ENCODE data around the gene TMEM158. TPM values are rescaled to one million over a fixed set of nuclear protein-coding genes. Genes with fewer than 3 reads are reported as not detected.

TMEM158 gene
- total RNA-seq, 1 experiment from 2014 or later = 7.3 TPM

DNA sequence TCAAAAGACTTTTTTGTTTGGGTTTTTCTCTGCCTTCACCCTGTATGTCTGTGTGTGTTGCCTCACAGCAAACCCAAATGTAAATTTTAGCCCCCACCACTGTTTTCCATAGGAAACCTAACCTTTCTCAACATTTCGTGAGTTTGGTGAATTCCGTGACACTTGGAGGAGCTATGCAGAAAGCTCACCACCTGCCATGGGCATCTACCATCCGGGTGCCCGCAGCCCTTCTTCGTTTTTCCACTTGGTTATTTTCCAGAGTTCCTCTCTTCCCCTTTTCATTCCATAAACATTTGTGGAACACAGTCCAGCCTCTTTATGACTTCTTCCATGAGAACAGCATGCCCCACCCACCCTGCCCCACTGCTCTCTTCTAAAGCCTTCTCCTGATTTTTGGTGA is 31.3 kb downstream of the TMEM158 start:
- DNase-seq (ENCODE audit: low read depth, low spot score) (no peak), ATAC-seq (no peak)
- H3K36me3 ChIP-seq (ENCODE audit: control insufficient read depth, insufficient read depth, low read length) = no peaks in the 10 kb centered on the region
- H3K4me3 ChIP-seq (ENCODE audit: low read depth in 2 of 2, low read length in 2 of 2) = no peak overlapping the region
- H3K4me1 ChIP-seq (ENCODE audit: control insufficient read depth, insufficient read depth, low read length) = no peaks in the 10 kb centered on the region
- H3K27me3 ChIP-seq (ENCODE audit: control insufficient read depth, insufficient read depth, low read length) = no peaks in the 10 kb centered on the region
- no peaks in the 10 kb centered on the region for H3K9me3 ChIP-seq (ENCODE audit: control insufficient read depth, insufficient read depth, low read depth, low read length)
- ChIA-PET CTCF (no interaction called here), POLR2A (no interaction called here)
- H3K27ac ChIP-seq (ENCODE audit: low read length) = no peak overlapping the region
- TF ChIP-seq, protein P1, sequence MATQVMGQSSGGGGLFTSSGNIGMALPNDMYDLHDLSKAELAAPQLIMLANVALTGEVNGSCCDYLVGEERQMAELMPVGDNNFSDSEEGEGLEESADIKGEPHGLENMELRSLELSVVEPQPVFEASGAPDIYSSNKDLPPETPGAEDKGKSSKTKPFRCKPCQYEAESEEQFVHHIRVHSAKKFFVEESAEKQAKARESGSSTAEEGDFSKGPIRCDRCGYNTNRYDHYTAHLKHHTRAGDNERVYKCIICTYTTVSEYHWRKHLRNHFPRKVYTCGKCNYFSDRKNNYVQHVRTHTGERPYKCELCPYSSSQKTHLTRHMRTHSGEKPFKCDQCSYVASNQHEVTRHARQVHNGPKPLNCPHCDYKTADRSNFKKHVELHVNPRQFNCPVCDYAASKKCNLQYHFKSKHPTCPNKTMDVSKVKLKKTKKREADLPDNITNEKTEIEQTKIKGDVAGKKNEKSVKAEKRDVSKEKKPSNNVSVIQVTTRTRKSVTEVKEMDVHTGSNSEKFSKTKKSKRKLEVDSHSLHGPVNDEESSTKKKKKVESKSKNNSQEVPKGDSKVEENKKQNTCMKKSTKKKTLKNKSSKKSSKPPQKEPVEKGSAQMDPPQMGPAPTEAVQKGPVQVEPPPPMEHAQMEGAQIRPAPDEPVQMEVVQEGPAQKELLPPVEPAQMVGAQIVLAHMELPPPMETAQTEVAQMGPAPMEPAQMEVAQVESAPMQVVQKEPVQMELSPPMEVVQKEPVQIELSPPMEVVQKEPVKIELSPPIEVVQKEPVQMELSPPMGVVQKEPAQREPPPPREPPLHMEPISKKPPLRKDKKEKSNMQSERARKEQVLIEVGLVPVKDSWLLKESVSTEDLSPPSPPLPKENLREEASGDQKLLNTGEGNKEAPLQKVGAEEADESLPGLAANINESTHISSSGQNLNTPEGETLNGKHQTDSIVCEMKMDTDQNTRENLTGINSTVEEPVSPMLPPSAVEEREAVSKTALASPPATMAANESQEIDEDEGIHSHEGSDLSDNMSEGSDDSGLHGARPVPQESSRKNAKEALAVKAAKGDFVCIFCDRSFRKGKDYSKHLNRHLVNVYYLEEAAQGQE (IDR thresholded peaks at IDR 0.05; ENCODE audit: insufficient read depth in 1 of 2, low read depth in 2 of 2, low read length in 1 of 2) = no peak
- TF ChIP-seq TCF7L2 (IDR thresholded peaks at IDR 0.05; ENCODE audit: low read depth, low read length) (no peak), POLR2AphosphoS5 (IDR thresholded peaks at IDR 0.05; ENCODE audit: low read depth, low read length) (no peak), SIN3A (IDR thresholded peaks at IDR 0.05; ENCODE audit: borderline replicate concordance, insufficient read depth, low read depth, low read length) (no peak)
- TF ChIP-seq, protein P2, sequence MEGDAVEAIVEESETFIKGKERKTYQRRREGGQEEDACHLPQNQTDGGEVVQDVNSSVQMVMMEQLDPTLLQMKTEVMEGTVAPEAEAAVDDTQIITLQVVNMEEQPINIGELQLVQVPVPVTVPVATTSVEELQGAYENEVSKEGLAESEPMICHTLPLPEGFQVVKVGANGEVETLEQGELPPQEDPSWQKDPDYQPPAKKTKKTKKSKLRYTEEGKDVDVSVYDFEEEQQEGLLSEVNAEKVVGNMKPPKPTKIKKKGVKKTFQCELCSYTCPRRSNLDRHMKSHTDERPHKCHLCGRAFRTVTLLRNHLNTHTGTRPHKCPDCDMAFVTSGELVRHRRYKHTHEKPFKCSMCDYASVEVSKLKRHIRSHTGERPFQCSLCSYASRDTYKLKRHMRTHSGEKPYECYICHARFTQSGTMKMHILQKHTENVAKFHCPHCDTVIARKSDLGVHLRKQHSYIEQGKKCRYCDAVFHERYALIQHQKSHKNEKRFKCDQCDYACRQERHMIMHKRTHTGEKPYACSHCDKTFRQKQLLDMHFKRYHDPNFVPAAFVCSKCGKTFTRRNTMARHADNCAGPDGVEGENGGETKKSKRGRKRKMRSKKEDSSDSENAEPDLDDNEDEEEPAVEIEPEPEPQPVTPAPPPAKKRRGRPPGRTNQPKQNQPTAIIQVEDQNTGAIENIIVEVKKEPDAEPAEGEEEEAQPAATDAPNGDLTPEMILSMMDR (IDR thresholded peaks at IDR 0.05) = no peak
- intact Hi-C loops (cut with micrococcal nuclease; ENCODE audit: unreplicated experiment) = no loop called here
- in situ Hi-C loops (cut with HindIII; ENCODE audit: low pct_unique_long_range_greater_than_20kb, low sequenced_read_pairs) = no loop called here
- no TSS peak for BruUV-seq (replicated peaks)

DNA sequence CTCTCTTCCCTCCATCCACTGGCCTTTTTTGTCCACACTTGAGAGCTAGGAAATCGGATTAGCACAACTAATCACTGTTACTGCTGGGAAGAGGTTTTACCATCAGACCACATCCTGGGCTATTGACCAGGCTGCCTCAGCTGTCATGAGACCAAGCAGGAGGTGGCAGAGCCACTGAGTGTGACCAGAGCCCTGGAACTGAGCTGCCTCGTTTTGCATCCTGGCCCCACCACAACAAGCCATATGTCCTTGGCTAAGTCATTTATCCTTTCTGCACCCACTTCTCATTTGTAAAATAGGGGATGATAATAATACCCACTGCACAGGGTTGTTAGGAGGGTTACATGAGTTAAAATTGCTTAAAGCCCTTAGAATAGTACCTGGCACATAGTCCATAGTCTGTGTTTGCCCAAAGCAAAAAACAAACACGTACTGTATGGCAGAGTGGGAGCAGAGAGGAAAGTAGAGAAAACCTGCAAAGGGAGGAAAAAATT is 34.1 kb downstream of the TMEM158 start:
- BruUV-seq (replicated peaks) = no TSS peak
- TF ChIP-seq SIN3A (IDR thresholded peaks at IDR 0.05; ENCODE audit: borderline replicate concordance, insufficient read depth, low read depth, low read length) (no peak), POLR2AphosphoS5 (IDR thresholded peaks at IDR 0.05; ENCODE audit: low read depth, low read length) (no peak), TCF7L2 (IDR thresholded peaks at IDR 0.05; ENCODE audit: low read depth, low read length) (no peak)
- TF ChIP-seq, protein P1 (IDR thresholded peaks at IDR 0.05; ENCODE audit: insufficient read depth in 1 of 2, low read depth in 2 of 2, low read length in 1 of 2) = no peak
- TF ChIP-seq, protein P2 (IDR thresholded peaks at IDR 0.05) = no peak
- in situ Hi-C loops (cut with HindIII; ENCODE audit: low pct_unique_long_range_greater_than_20kb, low sequenced_read_pairs) = no loop called here
- Histone ChIP-seq H3K27me3 (ENCODE audit: control insufficient read depth, insufficient read depth, low read length) (no peaks in the 10 kb centered on the region), H3K4me3 (ENCODE audit: low read depth in 2 of 2, low read length in 2 of 2) (no peak overlapping the region), H3K9me3 (ENCODE audit: control insufficient read depth, insufficient read depth, low read depth, low read length) (no peaks in the 10 kb centered on the region), H3K4me1 (ENCODE audit: control insufficient read depth, insufficient read depth, low read length) (no peaks in the 10 kb centered on the region), H3K36me3 (ENCODE audit: control insufficient read depth, insufficient read depth, low read length) (no peaks in the 10 kb centered on the region), H3K27ac (ENCODE audit: low read length) (no peak overlapping the region)
- intact Hi-C loops (cut with micrococcal nuclease; ENCODE audit: unreplicated experiment) = no loop called here
- DNase-seq (ENCODE audit: low read depth, low spot score) (no peak), ATAC-seq (no peak)
- ChIA-PET POLR2A (no interaction called here), CTCF (no interaction called here)

All from Panc1 (cell line).